K562 (cell line): ENCODE data around the gene STAT6. TPM values are rescaled to one million over a fixed set of nuclear protein-coding genes. Genes with fewer than 3 reads are reported as not detected.
A peak's percentile ranks its signal among the peaks of the same experiment; 100 is the strongest.

Source experiments
- ATF1 ChIP-seq, 2 experiments: fragments of 450-650 bp in 1 of 2; IDR thresholded peaks; 2 replicates each; pipeline ENCODE4 v1.6.1; 2016; ENCODE audit warnings: missing compliant biosample characterization in 1 of 2, missing genetic modification characterization in 1 of 2
- CHD1 ChIP-seq: fragments of 200-600 bp; sonication (generic); IDR thresholded peaks from one replicate; pipeline ENCODE4 v1.6.1; 2012; ENCODE audit warnings: mild to moderate bottlenecking, moderate library complexity, low read length, inconsistent platforms
- CXXC5 ChIP-seq: fragments of 250-450 bp; sonication (Bioruptor Pico); IDR thresholded peaks from 2 replicates; pipeline ENCODE4 v1.8.0; 2022; ENCODE audit warnings: inconsistent platforms, mild to moderate bottlenecking, moderate library complexity
- FOS ChIP-seq: IDR thresholded peaks from 3 replicates; pipeline ENCODE4 v1.6.1; 2011; ENCODE audit not compliant: insufficient read length; ENCODE audit errors: extremely low read depth
- GTF2E2 ChIP-seq: fragments of 200-800 bp; sonication (Bioruptor generic); IDR thresholded peaks from 2 replicates; pipeline ENCODE4 v1.6.1; 2016; ENCODE audit warnings: missing genetic modification characterization, missing compliant biosample characterization
- MYBL2 ChIP-seq, 2 experiments: fragments of 450-650 bp in 1 of 2; sonication (generic) in 1 of 2; formaldehyde crosslinking in 1 of 2; IDR thresholded peaks; 2 replicates each; pipeline versions ENCODE4 v1.6.1 to v1.8.1; 2017 to 2022; ENCODE audit warnings: borderline replicate concordance in 1 of 2, inconsistent platforms in 1 of 2, low read depth in 1 of 2, mild to moderate bottlenecking in 1 of 2, missing genetic modification reagents in 1 of 2, moderate library complexity in 1 of 2
- NUFIP1 ChIP-seq: fragments of 450-650 bp; IDR thresholded peaks from 2 replicates; pipeline ENCODE4 v1.6.1; 2018; ENCODE audit not compliant: partially characterized antibody
- SAP30 ChIP-seq: fragments of 200-600 bp; sonication (generic); IDR thresholded peaks from 2 replicates; pipeline ENCODE4 v1.6.1; 2012; ENCODE audit warnings: borderline replicate concordance, low read depth, mild to moderate bottlenecking, moderate library complexity, low read length, control low read depth, inconsistent platforms; ENCODE audit not compliant: insufficient read depth, poor library complexity, severe bottlenecking
- SIN3B ChIP-seq: fragments of 450-650 bp; IDR thresholded peaks from 2 replicates; pipeline ENCODE4 v1.6.1; 2017; ENCODE audit warnings: low read depth, mild to moderate bottlenecking, moderate library complexity
- SMAD4 ChIP-seq: fragments of 250-450 bp; sonication (Bioruptor Pico); conservative IDR thresholded peaks from 2 replicates; pipeline ENCODE4 v1.8.0; 2021; ENCODE audit warnings: inconsistent platforms, mild to moderate bottlenecking, moderate library complexity
- ZNF124 ChIP-seq: sonication (generic); formaldehyde crosslinking; IDR thresholded peaks from 2 replicates; pipeline ENCODE4 v1.8.1; 2022; ENCODE audit warnings: missing genetic modification reagents
- polyA plus RNA-seq, 8 experiments: library from polyadenylated mRNA; depleted of rRNA in 4 of 8; stranded (reverse) in 5 of 8; unstranded in 3 of 8; fragments of >200 nt; fragmentation: Nextera tagmentation in 2 of 8; fragmentation: Illumina TruSeq in 1 of 8; extraction: Ambion mirVana in 2 of 8; extraction: Trizol in 1 of 8; gene quantifications; 2 replicates each; pipeline versions ENCODE4 v1.2.1 to v1.2.3, GENCODE V29; 2011 to 2014; ENCODE audit warnings: inconsistent platforms in 1 of 8, missing spikeins in 1 of 8
- total RNA-seq, 7 experiments: library from RNA; depleted of rRNA in 6 of 7; stranded (reverse); fragments of >200 nt in 6 of 7; fragmentation: Illumina TruSeq in 2 of 7; extraction: Trizol in 2 of 7; gene quantifications; 2 replicates each; pipeline versions ENCODE4 v1.2.1 to v1.2.3, GENCODE V29; 2011 to 2021; ENCODE audit warnings: low replicate concordance in 1 of 7
- TF ChIP-seq, protein P1 (sequence below): fragments of 450-650 bp; formaldehyde crosslinking; conservative IDR thresholded peaks from 2 replicates; pipeline ENCODE4 v1.4.0; 2022; ENCODE audit warnings: mild to moderate bottlenecking, missing genetic modification characterization
- TF ChIP-seq, protein P2 (sequence below): sonication (generic); formaldehyde crosslinking; IDR thresholded peaks from 2 replicates; pipeline ENCODE4 v1.8.0; 2022; ENCODE audit warnings: missing genetic modification reagents, mild to moderate bottlenecking, moderate library complexity, borderline replicate concordance
- TF ChIP-seq, protein P3 (sequence below): fragments of 450-650 bp; IDR thresholded peaks from 2 replicates; pipeline ENCODE4 v1.6.1; 2018; ENCODE audit not compliant: partially characterized antibody
- TF ChIP-seq, protein P4 (sequence below): sonication (generic); formaldehyde crosslinking; IDR thresholded peaks from 2 replicates; pipeline ENCODE4 v1.8.1; 2023; ENCODE audit warnings: mild to moderate bottlenecking, missing genetic modification reagents, moderate library complexity
- TF ChIP-seq, protein P5 (sequence below), 2 experiments: fragments of 450-650 bp; conservative IDR thresholded peaks; 2 replicates each; pipeline ENCODE4 v1.6.1; 2017; ENCODE audit warnings: mild to moderate bottlenecking in 2 of 2, moderate library complexity in 2 of 2

Gene STAT6
- total and polyA plus RNA-seq, 9 of the 15 experiments (the other 6 are each of a cell fraction or from before 2014, with no cell fraction given): 2.4 to 49.5 (median 26.5) TPM

DNA sequence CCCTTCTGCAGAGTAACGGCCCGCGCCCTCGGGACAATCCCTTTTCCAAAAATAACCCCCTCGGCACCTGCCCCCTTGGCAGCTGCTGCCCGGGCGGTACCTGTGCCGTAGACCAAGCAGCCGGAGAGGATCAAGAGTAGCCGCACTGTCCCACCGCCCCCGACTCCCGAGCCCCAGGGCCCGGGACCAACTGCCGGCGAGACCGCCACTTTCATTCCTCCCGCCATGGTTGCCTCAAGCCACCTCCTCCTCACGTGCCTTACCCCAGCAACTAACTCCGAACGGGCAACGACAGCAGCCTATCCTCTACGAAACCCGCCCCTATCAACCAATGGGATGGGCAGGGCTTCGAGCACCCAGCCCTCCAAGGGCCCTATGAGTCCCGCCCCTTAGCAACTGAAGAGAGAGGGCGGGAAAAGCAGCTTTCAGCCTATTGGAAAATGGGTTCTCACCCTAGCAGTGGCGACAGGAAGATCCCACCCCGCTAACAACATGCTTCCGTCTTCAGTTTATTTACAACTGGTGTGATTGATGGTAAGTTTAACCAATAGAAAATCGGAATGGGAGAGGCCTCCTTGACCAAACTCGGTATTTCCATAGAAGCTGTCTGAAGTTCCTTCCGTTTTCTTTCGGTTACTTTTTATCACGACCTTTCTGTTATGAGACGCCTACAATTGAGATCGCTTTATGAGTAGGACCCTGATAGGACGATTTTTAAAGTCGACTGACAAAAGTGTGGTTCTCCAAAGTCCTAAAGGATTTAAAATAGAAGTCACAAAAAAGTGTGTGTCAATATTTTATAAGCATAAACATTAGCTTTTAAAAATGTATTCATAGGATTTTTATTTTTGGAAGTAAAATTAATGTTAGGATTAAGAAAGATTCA is 32.4 kb downstream of the STAT6 start, which contains the start of gene NEMP1 (continued):
- TF ChIP-seq, protein P1, sequence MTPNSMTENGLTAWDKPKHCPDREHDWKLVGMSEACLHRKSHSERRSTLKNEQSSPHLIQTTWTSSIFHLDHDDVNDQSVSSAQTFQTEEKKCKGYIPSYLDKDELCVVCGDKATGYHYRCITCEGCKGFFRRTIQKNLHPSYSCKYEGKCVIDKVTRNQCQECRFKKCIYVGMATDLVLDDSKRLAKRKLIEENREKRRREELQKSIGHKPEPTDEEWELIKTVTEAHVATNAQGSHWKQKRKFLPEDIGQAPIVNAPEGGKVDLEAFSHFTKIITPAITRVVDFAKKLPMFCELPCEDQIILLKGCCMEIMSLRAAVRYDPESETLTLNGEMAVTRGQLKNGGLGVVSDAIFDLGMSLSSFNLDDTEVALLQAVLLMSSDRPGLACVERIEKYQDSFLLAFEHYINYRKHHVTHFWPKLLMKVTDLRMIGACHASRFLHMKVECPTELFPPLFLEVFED: 0 out of 2 replicates have a peak, but pooled peaks have one; percentile 19
- peak; percentile 78 for TF ChIP-seq CHD1
- TF ChIP-seq, protein P2, sequence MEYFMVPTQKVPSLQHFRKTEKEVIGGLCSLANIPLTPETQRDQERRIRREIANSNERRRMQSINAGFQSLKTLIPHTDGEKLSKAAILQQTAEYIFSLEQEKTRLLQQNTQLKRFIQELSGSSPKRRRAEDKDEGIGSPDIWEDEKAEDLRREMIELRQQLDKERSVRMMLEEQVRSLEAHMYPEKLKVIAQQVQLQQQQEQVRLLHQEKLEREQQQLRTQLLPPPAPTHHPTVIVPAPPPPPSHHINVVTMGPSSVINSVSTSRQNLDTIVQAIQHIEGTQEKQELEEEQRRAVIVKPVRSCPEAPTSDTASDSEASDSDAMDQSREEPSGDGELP: peak; percentile 81; the same call in 1 of the 2 replicates
- peak; percentile 58 for TF ChIP-seq SMAD4 (CRISPR knock-in tag)
- no peak for TF ChIP-seq ZNF124 (CRISPR knock-in tag)
- TF ChIP-seq MYBL2 (IDR thresholded peaks at IDR 0.05; ENCODE audit: low read depth): peak; percentile 73
- TF ChIP-seq MYBL2 (CRISPR knock-in tag; IDR thresholded peaks at IDR 0.05; ENCODE audit: borderline replicate concordance): no peak
- peak; percentile 93 for TF ChIP-seq FOS
- TF ChIP-seq, protein P3, sequence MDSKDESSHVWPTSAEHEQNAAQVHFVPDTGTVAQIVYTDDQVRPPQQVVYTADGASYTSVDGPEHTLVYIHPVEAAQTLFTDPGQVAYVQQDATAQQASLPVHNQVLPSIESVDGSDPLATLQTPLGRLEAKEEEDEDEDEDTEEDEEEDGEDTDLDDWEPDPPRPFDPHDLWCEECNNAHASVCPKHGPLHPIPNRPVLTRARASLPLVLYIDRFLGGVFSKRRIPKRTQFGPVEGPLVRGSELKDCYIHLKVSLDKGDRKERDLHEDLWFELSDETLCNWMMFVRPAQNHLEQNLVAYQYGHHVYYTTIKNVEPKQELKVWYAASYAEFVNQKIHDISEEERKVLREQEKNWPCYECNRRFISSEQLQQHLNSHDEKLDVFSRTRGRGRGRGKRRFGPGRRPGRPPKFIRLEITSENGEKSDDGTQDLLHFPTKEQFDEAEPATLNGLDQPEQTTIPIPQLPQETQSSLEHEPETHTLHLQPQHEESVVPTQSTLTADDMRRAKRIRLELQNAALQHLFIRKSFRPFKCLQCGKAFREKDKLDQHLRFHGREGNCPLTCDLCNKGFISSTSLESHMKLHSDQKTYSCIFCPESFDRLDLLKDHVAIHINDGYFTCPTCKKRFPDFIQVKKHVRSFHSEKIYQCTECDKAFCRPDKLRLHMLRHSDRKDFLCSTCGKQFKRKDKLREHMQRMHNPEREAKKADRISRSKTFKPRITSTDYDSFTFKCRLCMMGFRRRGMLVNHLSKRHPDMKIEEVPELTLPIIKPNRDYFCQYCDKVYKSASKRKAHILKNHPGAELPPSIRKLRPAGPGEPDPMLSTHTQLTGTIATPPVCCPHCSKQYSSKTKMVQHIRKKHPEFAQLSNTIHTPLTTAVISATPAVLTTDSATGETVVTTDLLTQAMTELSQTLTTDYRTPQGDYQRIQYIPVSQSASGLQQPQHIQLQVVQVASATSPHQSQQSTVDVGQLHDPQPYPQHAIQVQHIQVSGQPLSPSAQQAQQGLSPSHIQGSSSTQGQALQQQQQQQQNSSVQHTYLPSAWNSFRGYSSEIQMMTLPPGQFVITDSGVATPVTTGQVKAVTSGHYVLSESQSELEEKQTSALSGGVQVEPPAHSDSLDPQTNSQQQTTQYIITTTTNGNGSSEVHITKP: no peak
- peak; percentile 71; the same call in 1 of the 2 replicates for TF ChIP-seq SIN3B
- TF ChIP-seq SAP30: peak; percentile 93
- TF ChIP-seq CXXC5 (CRISPR knock-in tag): peak; percentile 70
- TF ChIP-seq, protein P4, sequence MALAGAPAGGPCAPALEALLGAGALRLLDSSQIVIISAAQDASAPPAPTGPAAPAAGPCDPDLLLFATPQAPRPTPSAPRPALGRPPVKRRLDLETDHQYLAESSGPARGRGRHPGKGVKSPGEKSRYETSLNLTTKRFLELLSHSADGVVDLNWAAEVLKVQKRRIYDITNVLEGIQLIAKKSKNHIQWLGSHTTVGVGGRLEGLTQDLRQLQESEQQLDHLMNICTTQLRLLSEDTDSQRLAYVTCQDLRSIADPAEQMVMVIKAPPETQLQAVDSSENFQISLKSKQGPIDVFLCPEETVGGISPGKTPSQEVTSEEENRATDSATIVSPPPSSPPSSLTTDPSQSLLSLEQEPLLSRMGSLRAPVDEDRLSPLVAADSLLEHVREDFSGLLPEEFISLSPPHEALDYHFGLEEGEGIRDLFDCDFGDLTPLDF (CRISPR knock-in tag): peak; percentile 93
- TF ChIP-seq GTF2E2 (tag): peak; percentile 74; the same call in 1 of the 2 replicates
- TF ChIP-seq ATF1 (CRISPR knock-in tag; IDR thresholded peaks at IDR 0.05): no peak
- peak; percentile 87 for TF ChIP-seq ATF1 (tag; IDR thresholded peaks at IDR 0.05)
- TF ChIP-seq NUFIP1: no peak
- TF ChIP-seq, protein P5, sequence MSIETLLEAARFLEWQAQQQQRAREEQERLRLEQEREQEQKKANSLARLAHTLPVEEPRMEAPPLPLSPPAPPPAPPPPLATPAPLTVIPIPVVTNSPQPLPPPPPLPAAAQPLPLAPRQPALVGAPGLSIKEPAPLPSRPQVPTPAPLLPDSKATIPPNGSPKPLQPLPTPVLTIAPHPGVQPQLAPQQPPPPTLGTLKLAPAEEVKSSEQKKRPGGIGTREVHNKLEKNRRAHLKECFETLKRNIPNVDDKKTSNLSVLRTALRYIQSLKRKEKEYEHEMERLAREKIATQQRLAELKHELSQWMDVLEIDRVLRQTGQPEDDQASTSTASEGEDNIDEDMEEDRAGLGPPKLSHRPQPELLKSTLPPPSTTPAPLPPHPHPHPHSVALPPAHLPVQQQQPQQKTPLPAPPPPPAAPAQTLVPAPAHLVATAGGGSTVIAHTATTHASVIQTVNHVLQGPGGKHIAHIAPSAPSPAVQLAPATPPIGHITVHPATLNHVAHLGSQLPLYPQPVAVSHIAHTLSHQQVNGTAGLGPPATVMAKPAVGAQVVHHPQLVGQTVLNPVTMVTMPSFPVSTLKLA (conservative IDR thresholded peaks at IDR 0.05): peak; percentile 99
